Immature natural killer cell (primary cell): ENCODE results near the gene LRRK1. TPM values are rescaled to one million over a fixed set of nuclear protein-coding genes. Genes with fewer than 3 reads are reported as not detected.
A peak's percentile ranks its signal among the peaks of the same experiment; 100 is the strongest.

Experiments used
- DNase-seq, 3 donors: peaks; one replicate each; pipeline ENCODE4 v3.0.0; 2022; ENCODE audit warnings: mixed read lengths in 1 of 3
- H3K27ac Mint-ChIP-seq, 6 donors: one replicate each; pipeline ENCODE4 v1.8.0; 2020; ENCODE audit warnings: mixed read lengths in 6 of 6, mild to moderate bottlenecking in 5 of 6, inconsistent platforms in 4 of 6, moderate library complexity in 3 of 6
- H3K27me3 Mint-ChIP-seq, 3 donors: one replicate each; pipeline ENCODE4 v1.8.0; 2020 to 2021; ENCODE audit warnings: low read depth in 3 of 3, mild to moderate bottlenecking in 3 of 3, mixed read lengths in 3 of 3, moderate library complexity in 3 of 3, inconsistent platforms in 1 of 3
- H3K36me3 Mint-ChIP-seq, 3 donors: one replicate each; pipeline ENCODE4 v1.8.0; 2020; ENCODE audit warnings: mixed read lengths in 3 of 3, inconsistent platforms in 2 of 3, mild to moderate bottlenecking in 2 of 3
- H3K4me1 Mint-ChIP-seq, 2 donors: one replicate each; pipeline ENCODE4 v1.8.0; 2020; ENCODE audit warnings: inconsistent platforms in 2 of 2, mild to moderate bottlenecking in 2 of 2, mixed read lengths in 2 of 2, moderate library complexity in 1 of 2
- H3K4me3 Mint-ChIP-seq, 5 donors: one replicate each; pipeline ENCODE4 v1.8.0; 2020; ENCODE audit warnings: mild to moderate bottlenecking in 5 of 5, mixed read lengths in 5 of 5, inconsistent platforms in 3 of 5, moderate library complexity in 3 of 5
- H3K9me3 Mint-ChIP-seq, 6 donors: one replicate each; pipeline ENCODE4 v1.8.0; 2020; ENCODE audit warnings: mild to moderate bottlenecking in 6 of 6, mixed read lengths in 6 of 6, inconsistent platforms in 4 of 6, moderate library complexity in 3 of 6
- polyA plus RNA-seq, 3 donors: library from polyadenylated mRNA; unstranded; fragments of 300-500 nt; fragmentation: Illumina TruSeq; gene quantifications; one replicate each; pipeline ENCODE4 v1.2.3, GENCODE V29; 2021

The LRRK1 gene
- polyA plus RNA-seq, 3 donors from 2014 or later: 0.02 TPM; not detected in 2

DNA sequence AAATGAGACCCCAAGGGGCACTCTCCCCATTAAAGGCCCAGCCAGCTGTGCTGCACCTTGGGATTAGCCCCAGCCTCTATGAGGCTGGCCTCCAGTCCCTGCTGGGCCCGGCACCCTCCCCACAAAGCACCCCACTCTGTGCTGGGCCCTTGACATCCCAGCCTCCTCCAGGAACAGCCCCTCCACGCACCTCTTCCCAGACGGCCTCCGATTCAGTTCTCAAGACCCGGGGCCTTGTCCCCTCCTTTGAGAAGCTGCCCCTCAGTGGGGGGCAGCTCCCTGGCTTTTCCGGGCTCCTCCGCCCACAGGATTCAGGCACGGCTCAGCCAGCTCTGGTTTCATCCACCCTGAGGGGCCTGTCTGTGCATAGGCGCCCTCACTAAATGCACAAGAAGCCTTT, 144.1 kb downstream of the LRRK1 start:
- Mint-ChIP-seq H3K27me3 (peaks cover 0 to 6% (median 0%) of the 10 kb centered on the region in 3 donors), H3K4me1 (no peaks in the 10 kb centered on the region), H3K4me3 (no peak overlapping the region), H3K27ac (peak overlapping the region in 1 of 6 donors; percentile 37), H3K36me3 (no peaks in the 10 kb centered on the region), H3K9me3 (no peaks in the 10 kb centered on the region)
- DNase-seq: no peak

DNA sequence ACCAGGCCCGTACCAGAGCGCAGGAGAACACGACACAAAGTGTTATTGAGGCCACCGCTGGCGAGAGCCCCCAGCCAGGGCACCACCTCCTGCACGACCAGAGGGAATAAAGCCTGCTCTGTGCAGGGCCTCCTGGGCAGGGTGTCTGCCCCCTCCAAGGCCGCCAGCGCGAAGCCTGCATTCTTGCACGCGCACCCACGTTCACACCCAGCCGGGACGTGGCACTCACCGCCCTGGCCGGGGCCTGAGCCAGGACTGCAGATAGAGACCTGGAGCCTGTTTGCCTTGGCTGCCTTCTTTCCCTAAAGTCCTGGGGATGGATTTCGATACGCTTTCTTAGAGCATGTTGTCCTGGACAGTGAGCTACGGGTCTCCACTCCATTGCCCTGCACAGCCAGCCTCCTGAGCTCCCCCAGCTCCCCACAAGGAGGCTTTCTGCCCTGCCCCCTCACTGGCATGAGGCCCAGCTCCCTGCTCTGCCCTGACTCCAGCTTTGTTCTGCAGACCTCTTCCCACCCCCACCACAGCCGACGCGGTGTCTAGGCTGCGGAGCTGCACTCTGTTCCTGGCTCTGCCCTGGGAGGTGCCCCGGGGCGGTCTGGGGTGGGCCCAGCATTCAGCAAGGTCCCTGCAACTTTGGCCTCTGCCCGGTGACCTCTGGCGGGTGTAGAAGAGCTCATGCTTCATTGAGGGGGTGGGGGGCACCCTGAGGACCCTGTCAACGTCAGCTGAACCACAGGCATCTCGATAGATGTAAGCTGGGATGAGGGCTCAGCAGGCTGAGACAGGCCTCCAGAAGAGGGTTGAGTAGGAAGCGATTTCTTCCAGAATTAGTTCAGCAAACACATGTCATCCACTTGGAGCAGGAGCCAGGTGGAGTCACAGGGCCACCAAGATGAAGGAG, 145.0 kb downstream of the LRRK1 start:
- DNase-seq: no peak
- H3K9me3 Mint-ChIP-seq: no peaks in the 10 kb centered on the region
- H3K27ac Mint-ChIP-seq: no peak overlapping the region
- H3K4me1 Mint-ChIP-seq: no peaks in the 10 kb centered on the region
- H3K36me3 Mint-ChIP-seq: no peaks in the 10 kb centered on the region
- no peak overlapping the region for H3K4me3 Mint-ChIP-seq
- peaks cover 0 to 4% (median 0%) of the 10 kb centered on the region in 3 donors for H3K27me3 Mint-ChIP-seq

GRCh38 chr15:101064795-101065569, 145.8 kb downstream of the LRRK1 start:
- Mint-ChIP-seq H3K4me1 (no peaks in the 10 kb centered on the region), H3K4me3 (no peak overlapping the region), H3K36me3 (no peaks in the 10 kb centered on the region), H3K27ac (no peak overlapping the region), H3K27me3 (peaks cover 0 to 1% (median 0%) of the 10 kb centered on the region in 3 donors), H3K9me3 (no peaks in the 10 kb centered on the region)
- DNase-seq: no peak

DNA sequence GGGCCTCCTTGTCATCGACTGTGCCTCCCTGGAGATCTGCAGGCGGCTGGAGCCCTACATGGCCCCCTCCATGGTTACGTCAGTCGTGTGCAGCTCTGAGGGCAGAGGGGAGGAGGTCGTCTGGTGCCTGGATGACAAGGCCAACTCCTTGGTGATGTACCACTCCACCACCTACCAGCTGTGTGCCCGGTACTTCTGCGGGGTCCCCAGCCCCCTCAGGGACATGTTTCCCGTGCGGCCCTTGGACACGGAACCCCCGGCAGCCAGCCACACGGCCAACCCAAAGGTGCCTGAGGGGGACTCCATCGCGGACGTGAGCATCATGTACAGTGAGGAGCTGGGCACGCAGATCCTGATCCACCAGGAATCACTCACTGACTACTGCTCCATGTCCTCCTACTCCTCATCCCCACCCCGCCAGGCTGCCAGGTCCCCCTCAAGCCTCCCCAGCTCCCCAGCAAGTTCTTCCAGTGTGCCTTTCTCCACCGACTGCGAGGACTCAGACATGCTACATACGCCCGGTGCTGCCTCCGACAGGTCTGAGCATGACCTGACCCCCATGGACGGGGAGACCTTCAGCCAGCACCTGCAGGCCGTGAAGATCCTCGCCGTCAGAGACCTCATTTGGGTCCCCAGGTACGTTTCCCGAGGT, 146.5 kb downstream of the LRRK1 start:
- no peaks in the 10 kb centered on the region for H3K9me3 Mint-ChIP-seq
- peaks cover 0 to 2% (median 1%) of the 10 kb centered on the region in 3 donors for H3K27me3 Mint-ChIP-seq
- no peak overlapping the region for H3K4me3 Mint-ChIP-seq
- H3K27ac Mint-ChIP-seq: no peak overlapping the region
- no peaks in the 10 kb centered on the region for H3K4me1 Mint-ChIP-seq
- no peak for DNase-seq
- no peaks in the 10 kb centered on the region for H3K36me3 Mint-ChIP-seq

DNA sequence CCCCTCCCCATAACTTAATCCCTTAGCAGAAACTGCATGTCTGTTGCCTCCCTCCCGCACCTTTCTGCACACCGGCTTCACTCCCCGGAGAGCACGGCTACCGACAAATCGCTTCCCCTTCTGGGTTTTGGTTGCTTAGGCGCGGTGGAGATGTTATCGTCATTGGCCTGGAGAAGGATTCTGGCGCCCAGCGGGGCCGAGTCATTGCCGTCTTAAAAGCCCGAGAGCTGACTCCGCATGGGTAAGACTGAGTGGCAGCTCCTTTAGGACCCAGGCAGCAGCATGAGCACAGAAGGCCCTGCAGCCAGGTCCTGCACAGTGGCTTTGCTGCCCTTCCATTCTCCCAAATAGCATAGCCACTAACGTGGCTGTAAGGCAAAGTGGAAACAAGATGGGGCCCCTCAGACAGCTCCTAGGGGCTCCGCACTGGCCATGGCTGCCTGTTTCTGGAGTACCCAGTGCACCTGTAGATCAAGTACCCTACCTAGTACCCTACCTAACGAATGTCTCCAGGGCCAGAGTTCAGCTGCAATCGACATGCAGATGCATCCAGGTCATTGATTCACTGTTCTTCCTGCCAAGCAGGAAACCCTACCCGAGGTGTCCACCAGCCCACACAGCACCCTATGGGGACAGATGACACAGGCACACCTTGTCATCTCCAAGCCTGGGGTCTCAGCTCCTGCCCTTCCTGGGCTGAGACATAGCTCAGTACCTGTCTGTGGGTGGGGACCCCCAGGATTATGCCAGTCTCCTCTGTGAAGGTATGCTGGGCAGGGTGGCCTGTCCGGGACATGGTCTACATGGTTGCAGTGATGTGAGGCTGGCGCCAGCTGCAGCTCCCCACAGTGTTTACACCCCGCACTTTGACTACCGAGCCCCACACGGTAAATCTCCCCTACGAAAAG, 147.6 kb downstream of the LRRK1 start:
- no peaks in the 10 kb centered on the region for H3K36me3 Mint-ChIP-seq

DNA sequence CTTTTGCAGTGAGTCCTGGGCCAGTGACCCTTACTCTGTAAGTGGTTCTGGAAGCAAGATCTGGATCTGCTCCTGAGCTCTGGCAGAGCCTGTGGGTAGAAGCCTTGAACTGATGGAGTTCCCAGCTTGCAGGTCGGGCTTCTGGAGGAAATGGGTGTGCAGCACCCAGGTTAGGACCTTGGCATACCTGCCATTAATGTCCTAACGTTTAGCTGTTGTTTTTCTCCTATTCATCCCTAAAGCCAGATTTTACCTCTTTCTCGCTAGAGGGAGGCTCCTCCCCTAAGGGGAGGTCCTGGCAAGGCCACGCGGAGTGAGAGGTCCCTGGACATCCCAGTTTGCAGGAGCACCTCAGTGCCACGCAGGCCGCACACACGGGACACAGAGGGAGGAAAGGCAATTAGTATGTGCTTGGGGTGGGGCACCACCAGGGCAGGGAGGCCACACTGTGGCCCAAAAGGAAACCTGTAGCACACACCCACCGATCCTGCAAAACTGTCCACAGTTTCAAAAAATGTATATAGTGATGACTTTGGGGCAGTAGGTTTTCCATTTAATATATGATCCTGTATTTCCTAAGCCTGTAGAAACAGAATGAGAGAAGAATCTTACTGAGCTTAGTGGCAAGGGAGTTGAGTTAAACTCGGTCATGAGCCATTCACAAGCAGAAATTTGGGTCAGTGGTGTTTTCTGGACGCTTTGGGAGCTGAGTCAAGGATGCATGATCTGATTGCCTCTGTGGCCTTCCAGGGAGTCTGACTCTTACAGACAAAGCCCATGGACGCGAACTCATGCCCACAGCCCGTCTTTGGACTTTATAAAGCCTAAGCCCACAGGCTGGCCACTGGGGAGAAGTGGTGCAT, 148.7 kb downstream of the LRRK1 start:
- no peak for DNase-seq
- Mint-ChIP-seq H3K4me1 (no peaks in the 10 kb centered on the region), H3K27me3 (peaks cover 1 to 8% (median 3%) of the 10 kb centered on the region in 3 donors), H3K36me3 (no peaks in the 10 kb centered on the region), H3K27ac (no peak overlapping the region), H3K4me3 (no peak overlapping the region), H3K9me3 (no peaks in the 10 kb centered on the region)

More for the DNA sequence above, 147.6 kb downstream of the LRRK1 start:
- no peaks in the 10 kb centered on the region for H3K4me1 Mint-ChIP-seq
- no peaks in the 10 kb centered on the region for H3K9me3 Mint-ChIP-seq
- no peak overlapping the region for H3K27ac Mint-ChIP-seq
- no peak for DNase-seq
- peaks cover 0 to 2% (median 1%) of the 10 kb centered on the region in 3 donors for H3K27me3 Mint-ChIP-seq
- H3K4me3 Mint-ChIP-seq: no peak overlapping the region

GRCh38 chr15:101068523-101068960, 149.4 kb downstream of the LRRK1 start:
- H3K27ac Mint-ChIP-seq: no peak overlapping the region

GRCh38 chr15:101068961-101069653, 149.9 kb downstream of the LRRK1 start:
- Mint-ChIP-seq H3K4me3 (no peak overlapping the region), H3K27ac (no peak overlapping the region), H3K4me1 (no peaks in the 10 kb centered on the region), H3K27me3 (peaks cover 1 to 8% (median 3%) of the 10 kb centered on the region in 3 donors), H3K9me3 (no peaks in the 10 kb centered on the region), H3K36me3 (no peaks in the 10 kb centered on the region)
- no peak for DNase-seq

More at GRCh38 chr15:101068523-101068960, 149.4 kb downstream of the LRRK1 start:
- Mint-ChIP-seq H3K27me3 (peaks cover 1 to 8% (median 3%) of the 10 kb centered on the region in 3 donors), H3K36me3 (no peaks in the 10 kb centered on the region), H3K4me3 (no peak overlapping the region), H3K4me1 (no peaks in the 10 kb centered on the region), H3K9me3 (no peaks in the 10 kb centered on the region)
- DNase-seq: no peak

DNA sequence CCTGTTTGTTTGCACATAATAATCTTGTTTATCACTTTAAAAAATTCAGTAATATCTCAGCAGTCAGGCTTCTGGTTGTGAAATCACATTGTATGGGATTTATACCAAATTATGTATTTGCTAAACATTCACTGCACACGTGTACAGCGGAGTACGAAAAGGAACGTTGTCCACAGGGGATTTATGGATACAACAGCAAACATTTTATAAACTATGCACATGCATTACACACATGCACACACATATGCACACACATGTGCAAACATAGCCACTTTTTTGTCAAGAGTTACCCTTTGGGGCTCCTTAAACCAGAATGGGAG, 150.5 kb downstream of the LRRK1 start:
- no peak overlapping the region for H3K4me3 Mint-ChIP-seq
- peaks cover 1 to 8% (median 3%) of the 10 kb centered on the region in 3 donors for H3K27me3 Mint-ChIP-seq
- H3K9me3 Mint-ChIP-seq: no peaks in the 10 kb centered on the region
- no peaks in the 10 kb centered on the region for H3K4me1 Mint-ChIP-seq
- no peaks in the 10 kb centered on the region for H3K36me3 Mint-ChIP-seq
- no peak for DNase-seq
- H3K27ac Mint-ChIP-seq: no peak overlapping the region

DNA sequence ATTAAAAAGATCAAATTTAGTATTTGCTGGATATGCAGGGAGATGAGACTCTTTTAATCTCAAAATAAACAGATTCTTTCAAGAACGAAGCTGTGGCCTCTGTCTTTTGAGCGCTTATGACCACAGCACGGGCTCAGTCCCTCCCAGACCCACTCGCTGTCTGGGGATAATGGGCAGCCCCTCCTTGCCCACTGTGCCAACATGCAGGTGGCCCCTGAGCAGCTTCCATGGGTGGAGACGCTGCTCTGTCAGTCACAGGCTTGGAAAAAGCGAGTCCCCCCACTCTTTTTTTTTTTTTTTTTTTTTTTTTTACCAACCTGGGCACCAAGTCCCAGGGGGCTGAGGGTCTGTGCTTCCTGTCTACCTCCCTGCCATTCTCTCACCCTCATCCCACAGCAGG, 150.9 kb downstream of the LRRK1 start:
- no peak overlapping the region for H3K27ac Mint-ChIP-seq
- H3K4me1 Mint-ChIP-seq: no peaks in the 10 kb centered on the region
- no peaks in the 10 kb centered on the region for H3K9me3 Mint-ChIP-seq
- H3K36me3 Mint-ChIP-seq: no peaks in the 10 kb centered on the region
- no peak for DNase-seq
- peaks cover 1 to 8% (median 3%) of the 10 kb centered on the region in 3 donors for H3K27me3 Mint-ChIP-seq
- no peak overlapping the region for H3K4me3 Mint-ChIP-seq

DNA sequence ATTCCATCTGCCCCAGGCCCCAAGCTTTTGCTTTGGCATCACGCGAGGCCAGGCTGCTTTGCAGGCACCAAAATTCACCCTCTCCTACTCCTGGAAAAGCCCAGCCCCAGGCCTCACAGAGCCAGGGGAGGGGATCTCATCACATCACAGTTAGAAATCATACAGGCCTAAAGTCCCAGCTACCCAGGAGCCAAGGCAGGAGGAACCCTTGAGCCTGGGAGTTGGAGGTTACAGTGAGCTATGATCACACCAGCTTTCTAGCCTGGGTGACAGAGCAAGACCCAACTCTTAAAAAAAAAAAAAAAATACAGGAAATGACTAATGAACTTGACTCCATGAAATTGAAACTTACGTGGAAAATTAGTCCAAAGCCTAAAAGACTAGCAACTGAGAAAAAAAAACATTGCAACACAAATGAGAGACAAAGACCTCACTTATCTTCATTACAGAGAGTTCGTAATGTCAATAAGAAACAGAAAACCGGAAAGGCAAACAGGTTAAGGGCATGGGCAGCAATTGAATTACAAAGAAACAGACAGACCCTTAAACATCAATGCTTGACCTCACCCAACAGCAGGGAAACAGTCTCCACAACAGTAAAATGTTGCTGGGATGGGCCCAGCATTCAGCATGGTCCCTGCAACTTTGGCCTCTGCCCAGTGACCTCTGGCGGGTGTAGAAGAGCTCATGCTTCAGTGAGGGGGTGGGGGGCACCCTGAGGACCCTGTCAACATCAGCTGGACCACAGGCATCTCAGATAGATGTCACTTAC, 151.5 kb downstream of the LRRK1 start:
- Mint-ChIP-seq H3K4me1 (no peaks in the 10 kb centered on the region), H3K27me3 (peaks cover 1 to 8% (median 3%) of the 10 kb centered on the region in 3 donors), H3K4me3 (no peak overlapping the region), H3K9me3 (no peaks in the 10 kb centered on the region), H3K27ac (no peak overlapping the region), H3K36me3 (no peaks in the 10 kb centered on the region)
- DNase-seq: no peak
